NOMO-1 (cell line): ENCODE measurements around the gene HMGB2.
A peak's percentile ranks its signal among the peaks of the same experiment; 100 is the strongest.

Source experiments
- DNase-seq, 2 experiments: peaks; one replicate each; lab custom pipeline; 2025; ENCODE audit not compliant: unreplicated experiment in 2 of 2; lab: John Stamatoyannopoulos, UW

Gene HMGB2

DNA sequence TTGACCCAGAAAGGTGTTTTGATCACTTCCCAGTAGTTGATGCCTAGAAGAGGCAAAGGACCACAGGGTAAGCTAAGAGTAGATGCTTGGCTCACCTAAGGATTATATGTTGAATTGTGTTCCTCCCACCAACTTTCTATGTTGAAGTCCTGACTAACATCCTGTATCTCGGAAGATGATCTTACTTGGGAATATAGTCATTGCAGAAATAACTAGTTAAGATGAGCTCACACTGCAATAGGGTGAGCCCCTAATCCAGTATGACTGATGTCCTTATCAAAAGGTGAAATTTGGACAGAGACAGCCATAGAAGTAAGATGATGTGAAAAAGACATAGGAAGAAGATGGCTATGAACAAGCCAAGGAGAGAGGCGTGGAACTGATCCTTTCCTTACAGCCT is 3.3 kb upstream of the HMGB2 start:
- DNase-seq: no peak

GRCh38 chr4:173334891-173335752 is 964 bp upstream of the HMGB2 start:
- peak; percentile 60 to 69 for DNase-seq

DNA sequence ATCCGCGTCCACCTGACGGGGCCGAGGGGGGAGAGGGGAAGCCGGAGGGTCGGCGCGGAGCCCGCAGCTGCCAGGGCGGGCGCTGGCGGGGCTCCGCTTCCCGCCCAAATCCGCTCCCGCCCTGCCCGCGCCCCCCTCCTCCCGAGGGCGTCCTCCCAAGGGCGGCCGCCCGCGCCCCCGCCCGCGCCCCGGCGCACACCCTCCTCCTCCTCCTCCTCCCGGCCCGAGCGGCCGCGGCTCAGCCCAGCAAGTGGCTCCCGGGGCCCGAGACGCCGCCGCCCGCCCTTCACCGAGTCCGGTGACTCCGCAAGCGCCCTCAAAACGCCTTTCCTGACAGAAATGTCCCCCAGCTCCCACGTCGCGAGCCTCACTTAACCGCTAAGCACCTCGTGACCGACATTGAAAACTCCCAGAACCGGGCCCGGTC is 487 bp downstream of the HMGB2 start:
- peak in 1 of 2 experiments; percentile 28 for DNase-seq

GRCh38 chr4:173332963-173333657 is 1.0 kb downstream of the HMGB2 start:
- DNase-seq: peak in 1 of 2 experiments; percentile 26

GRCh38 chr4:173332021-173332487 is 2.1 kb downstream of the HMGB2 start:
- DNase-seq: peak; percentile 39 to 53

DNA sequence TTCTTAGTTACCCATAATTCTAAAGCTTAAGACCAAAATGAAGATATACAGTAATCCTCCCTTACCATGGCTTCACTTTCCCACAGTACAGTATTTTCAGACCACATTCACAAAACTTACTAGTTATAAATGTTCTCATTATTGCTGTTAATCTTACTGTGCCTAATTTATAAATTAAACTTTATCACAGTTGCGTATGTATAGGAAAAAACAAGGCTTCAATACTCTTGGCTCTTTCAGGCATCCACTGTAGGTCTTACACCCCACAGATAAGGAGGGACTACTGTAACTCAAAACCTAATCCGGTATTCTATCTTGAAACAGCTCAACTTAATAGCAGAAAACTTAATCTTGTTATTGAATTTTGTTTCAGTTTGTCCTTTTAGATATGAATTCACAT is 3.6 kb downstream of the HMGB2 start:
- no peak for DNase-seq

GRCh38 chr4:173328236-173328901 is 5.8 kb downstream of the HMGB2 start:
- DNase-seq: no peak

- no peak for DNase-seq
Observed at GRCh38 chr4:173325007-173325736, 9.0 kb downstream of the HMGB2 start.

DNA sequence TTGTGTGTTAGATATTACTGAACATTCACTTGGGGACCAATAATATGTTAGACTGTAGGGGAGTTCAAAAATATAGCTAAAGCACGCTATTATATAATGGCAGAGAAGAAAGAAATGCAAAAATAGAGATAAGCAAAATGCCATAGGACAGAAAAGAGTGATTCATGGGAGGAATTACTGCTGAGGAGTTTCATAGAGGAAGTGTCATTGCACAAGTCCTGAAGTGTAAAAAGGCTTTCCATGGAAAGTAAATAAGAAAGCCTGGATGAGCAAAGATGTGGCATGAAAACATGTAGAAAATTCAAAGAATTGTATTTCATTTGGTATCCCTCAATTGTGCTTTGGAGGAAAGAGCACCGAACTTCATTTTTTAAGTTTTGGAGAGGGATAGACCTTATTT is 14.5 kb downstream of the HMGB2 start:
- peak; percentile 35 to 69 for DNase-seq

- peak; percentile 16 to 60 for DNase-seq
Observed at GRCh38 chr4:173318648-173319211, 15.4 kb downstream of the HMGB2 start.

GRCh38 chr4:173318240-173318639 is 15.9 kb downstream of the HMGB2 start:
- no peak for DNase-seq

DNA sequence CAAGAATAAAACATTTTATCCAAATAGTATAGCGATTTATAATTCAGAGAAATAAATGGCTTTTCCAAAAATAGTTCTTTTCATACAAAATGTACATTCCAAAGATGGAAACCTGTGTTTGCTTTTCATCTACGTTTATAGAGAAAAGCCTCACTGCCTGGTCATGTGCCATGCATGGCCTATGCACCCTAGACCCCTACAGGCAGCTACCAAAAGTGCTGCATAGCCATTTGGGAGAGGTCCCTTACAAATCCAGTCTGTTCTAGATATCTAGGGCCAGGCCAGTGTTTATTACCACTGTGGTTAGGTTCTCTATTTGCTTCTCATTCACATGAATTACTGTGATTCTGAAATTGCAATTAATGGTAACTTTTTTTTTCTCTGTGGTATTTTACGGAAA is 17.2 kb downstream of the HMGB2 start:
- DNase-seq: no peak

GRCh38 chr4:173316060-173316459 is 18.1 kb downstream of the HMGB2 start:
- DNase-seq: no peak

GRCh38 chr4:173314715-173315114 is 19.4 kb downstream of the HMGB2 start:
- DNase-seq: no peak

GRCh38 chr4:173311368-173311767 is 22.8 kb downstream of the HMGB2 start:
- DNase-seq: no peak

GRCh38 chr4:173307778-173308177 is 26.4 kb downstream of the HMGB2 start:
- no peak for DNase-seq

- DNase-seq: peak in 1 of 2 experiments; percentile 26
Observed at GRCh38 chr4:173301518-173302201, 32.5 kb downstream of the HMGB2 start.

- no peak for DNase-seq
Observed at GRCh38 chr4:173294444-173294843, 39.7 kb downstream of the HMGB2 start.

DNA sequence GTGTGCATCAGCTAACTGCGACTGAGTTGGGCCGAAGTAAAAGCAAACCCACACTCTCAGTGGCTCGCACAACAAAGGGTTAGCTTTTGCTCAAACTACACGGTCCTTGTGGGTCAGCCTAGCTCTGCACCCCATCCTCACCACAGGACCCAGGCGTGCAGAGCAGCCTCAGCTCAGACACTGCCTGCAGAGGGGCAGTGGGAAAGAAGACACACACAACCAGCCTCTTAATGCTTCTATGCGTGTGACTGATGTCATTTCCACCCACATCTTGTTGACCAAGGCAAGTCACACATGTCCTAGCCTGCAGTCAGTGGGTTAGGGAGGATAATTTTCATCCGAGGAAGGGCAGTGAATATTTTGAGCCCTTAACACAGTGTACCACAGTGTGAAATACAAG is 40.5 kb downstream of the HMGB2 start:
- no peak for DNase-seq

- no peak for DNase-seq
Observed at GRCh38 chr4:173291899-173292298, 42.3 kb downstream of the HMGB2 start.
